Stomach (tissue), 4 donors: ENCODE results near the gene TEX9.
"Not testable (repeated sequence)": the region's sequence is repeated elsewhere in the genome, so short reads cannot be mapped to it uniquely, and the experiment has no call there.

Experiments
- CTCF ChIP-seq, 7 experiments: fragments of 450-650 bp in 4 of 7; fragments of 200-600 bp in 3 of 7; sonication (generic) in 3 of 7; IDR thresholded peaks; one replicate each; pipeline ENCODE4 v1.5.1; 2016 to 2019; ENCODE audit warnings: antibody characterized with exemption in 7 of 7, control low read depth in 2 of 7, mild to moderate bottlenecking in 1 of 7
- POLR2A ChIP-seq, 4 donors: fragments of 450-650 bp; IDR thresholded peaks; one replicate each; pipeline ENCODE4 v1.6.1; 2016; ENCODE audit warnings: antibody characterized with exemption in 4 of 4, control low read depth in 2 of 4, mild to moderate bottlenecking in 1 of 4, moderate library complexity in 1 of 4
- POLR2AphosphoS5 ChIP-seq, 3 donors: sonication (generic); formaldehyde crosslinking; IDR thresholded peaks; one replicate each; pipeline ENCODE4 v1.6.1; 2016; ENCODE audit warnings: antibody characterized with exemption in 3 of 3

- TF ChIP-seq POLR2AphosphoS5, POLR2A, CTCF (IDR thresholded peaks at IDR 0.05): not testable (repeated sequence)
These were observed 34.0 kb downstream of the TEX9 start for GRCh38 chr15:56399209-56399608.
